Esophagus (tissue), 2 donors: ENCODE data around the gene HDAC10. TPM values are rescaled to one million over a fixed set of nuclear protein-coding genes. Genes with fewer than 3 reads are reported as not detected.

Source experiments
- H3K27ac ChIP-seq, 2 donors: one replicate each; pipeline ENCODE4 v1.5.1; 2013; ENCODE audit warnings: low read depth in 2 of 2, mild to moderate bottlenecking in 2 of 2, inconsistent platforms in 1 of 2, low read length in 1 of 2, moderate library complexity in 1 of 2
- H3K27me3 ChIP-seq, 2 donors: one replicate each; pipeline ENCODE4 v1.6.1; 2013; ENCODE audit warnings: low read length in 2 of 2, control low read depth in 1 of 2, mild to moderate bottlenecking in 1 of 2; ENCODE audit not compliant: insufficient read depth in 2 of 2, control insufficient read depth in 1 of 2
- H3K36me3 ChIP-seq, 2 donors: one replicate each; pipeline ENCODE4 v1.6.1; 2013; ENCODE audit warnings: low read length in 1 of 2; ENCODE audit not compliant: control insufficient read depth in 2 of 2, insufficient read depth in 2 of 2
- H3K4me1 ChIP-seq, 2 donors: one replicate each; pipeline ENCODE4 v1.6.1; 2013; ENCODE audit warnings: low read length in 1 of 2; ENCODE audit not compliant: control insufficient read depth in 2 of 2, insufficient read depth in 2 of 2
- H3K4me3 ChIP-seq, 2 donors: one replicate each; pipeline ENCODE4 v1.5.1; 2013; ENCODE audit warnings: low read length in 2 of 2, mild to moderate bottlenecking in 2 of 2, low read depth in 1 of 2, moderate library complexity in 1 of 2
- H3K9me3 ChIP-seq, 2 donors: one replicate each; pipeline ENCODE4 v1.6.1; 2013; ENCODE audit warnings: mild to moderate bottlenecking in 2 of 2, low read depth in 1 of 2, low read length in 1 of 2, moderate library complexity in 1 of 2; ENCODE audit not compliant: control insufficient read depth in 2 of 2, insufficient read depth in 1 of 2
- WGBS, 2 donors: extraction: QIAGEN DNeasy Blood & Tissue Kit; methylation state at CpG; one replicate each; pipeline ENCODE4 v1.1.7; 2013; 5-methylcytosine and 5-hydroxymethylcytosine counted together
- polyA plus RNA-seq, 2 donors: library from polyadenylated mRNA; stranded (reverse); fragments of 200-250 nt; gene quantifications; one replicate each; pipeline ENCODE4 v1.2.3, GENCODE V29; 2013
- donor health status: healthy with polysubstance abuse.
- donor health status: Bipolar disorder and iron deficiency.

HDAC10 gene
- polyA plus RNA-seq, 2 donors: 22.0 to 42.4 TPM

DNA sequence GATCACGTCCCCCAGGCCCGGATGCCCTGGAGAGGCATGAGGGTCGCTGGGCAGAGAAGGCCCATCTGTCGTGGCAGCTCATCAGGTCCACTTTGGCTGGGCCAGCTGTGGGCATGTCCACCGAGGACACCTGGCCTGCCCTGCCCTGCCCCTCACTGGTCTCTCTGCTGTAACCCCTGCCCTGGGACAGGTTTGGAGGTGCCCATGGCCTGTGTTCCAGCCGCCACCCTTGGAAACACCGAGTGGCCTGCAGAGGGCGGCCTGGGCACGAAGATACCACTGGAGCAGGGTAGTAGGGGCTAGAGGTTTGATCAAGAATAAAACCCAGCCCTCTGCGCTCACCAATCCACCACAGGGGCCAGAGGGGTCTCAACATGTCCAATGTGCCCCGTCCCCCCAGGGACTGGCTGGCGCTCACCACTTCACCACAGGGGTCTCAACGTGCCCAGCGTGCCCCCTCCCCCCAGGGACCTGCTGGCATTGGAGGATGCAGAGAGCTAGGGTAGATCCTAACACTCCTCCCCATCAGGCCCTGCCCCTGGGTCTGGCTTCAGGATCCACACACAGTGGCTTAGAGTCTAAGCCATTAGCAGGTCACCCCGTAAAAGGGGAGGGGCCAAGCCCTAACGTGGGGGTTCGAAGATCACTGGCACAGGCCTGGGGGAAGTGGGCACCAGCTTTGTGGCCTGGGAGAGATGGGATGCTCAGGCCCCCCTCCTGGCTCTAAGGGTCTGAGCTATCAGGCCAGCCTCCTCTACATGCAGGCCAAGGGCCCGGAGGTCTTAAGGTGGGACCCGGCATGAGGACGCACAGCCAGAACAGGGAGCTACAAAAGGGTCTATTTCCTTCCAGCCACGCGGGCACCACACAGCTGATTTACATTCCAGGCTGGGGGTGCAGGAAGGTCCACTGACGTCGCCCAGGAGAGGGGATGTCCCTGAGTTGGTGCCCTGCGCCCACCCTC lies 1.3 kb upstream of the HDAC10 start:
- peak overlapping the region; percentile 81 to 86 for H3K27ac ChIP-seq
- WGBS, 2 donors: 45 to 50% methylated on average over 25 of the region's 25 CpGs
- no peaks in the 10 kb centered on the region for H3K27me3 ChIP-seq
- H3K9me3 ChIP-seq: peaks cover 0 to 2% of the 10 kb centered on the region in 2 donors
- H3K4me3 ChIP-seq: no peak overlapping the region
- peaks cover 0 to 14% of the 10 kb centered on the region in 2 donors for H3K36me3 ChIP-seq
- H3K4me1 ChIP-seq: peaks cover 7 to 29% of the 10 kb centered on the region in 2 donors

DNA sequence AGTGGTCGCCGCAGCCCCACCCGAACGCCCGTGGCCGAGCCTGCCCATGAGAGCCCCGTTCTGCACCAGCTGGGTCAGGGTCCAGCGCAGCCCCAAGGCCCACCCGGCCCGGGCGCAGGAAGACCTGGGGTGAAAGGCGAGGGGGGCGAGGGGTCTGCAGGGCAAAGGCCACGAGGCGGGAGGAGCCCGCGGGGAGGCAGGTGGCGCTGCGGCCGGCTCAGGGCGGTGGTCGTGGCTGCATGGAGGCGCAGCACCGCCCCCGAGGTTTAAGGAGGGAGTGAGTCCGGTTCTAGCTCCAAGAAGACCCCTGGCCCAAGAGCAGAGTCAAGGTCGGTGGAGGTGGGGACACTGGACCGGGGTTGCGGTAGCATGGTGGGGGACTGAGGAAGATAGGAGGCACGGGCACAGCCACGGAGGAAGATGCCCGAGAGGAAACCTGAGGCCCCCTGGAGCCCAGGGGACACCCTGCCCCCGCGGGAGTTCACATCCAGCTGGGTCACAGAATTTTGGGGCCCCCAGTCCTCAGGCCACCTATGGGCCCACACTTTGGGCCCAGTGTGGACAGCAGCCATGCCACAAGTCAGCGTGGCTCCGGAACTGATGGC lies 514 bp upstream of the HDAC10 start:
- Histone ChIP-seq H3K27ac (peak overlapping the region; percentile 81 to 86), H3K36me3 (peaks cover 0 to 15% of the 10 kb centered on the region in 2 donors), H3K4me1 (peaks cover 7 to 29% of the 10 kb centered on the region in 2 donors), H3K9me3 (peaks cover 0 to 2% of the 10 kb centered on the region in 2 donors), H3K27me3 (no peaks in the 10 kb centered on the region), H3K4me3 (peak overlapping the region; percentile 55 to 75)
- 8 to 11% methylated on average over 31 to 36 of the region's 36 CpGs for WGBS, 2 donors

GRCh38 chr22:50250249-50250554 lies 863 bp downstream of the HDAC10 start:
- H3K36me3 ChIP-seq: peaks cover 0 to 24% of the 10 kb centered on the region in 2 donors
- WGBS, 2 donors: 67% methylated on average over 11 of the region's 11 CpGs
- peak overlapping the region; percentile 16 to 55 for H3K4me3 ChIP-seq
- H3K27ac ChIP-seq: no peak overlapping the region
- H3K4me1 ChIP-seq: peaks cover 15 to 38% of the 10 kb centered on the region in 2 donors
- peaks cover 0 to 2% of the 10 kb centered on the region in 2 donors for H3K9me3 ChIP-seq
- no peaks in the 10 kb centered on the region for H3K27me3 ChIP-seq

DNA sequence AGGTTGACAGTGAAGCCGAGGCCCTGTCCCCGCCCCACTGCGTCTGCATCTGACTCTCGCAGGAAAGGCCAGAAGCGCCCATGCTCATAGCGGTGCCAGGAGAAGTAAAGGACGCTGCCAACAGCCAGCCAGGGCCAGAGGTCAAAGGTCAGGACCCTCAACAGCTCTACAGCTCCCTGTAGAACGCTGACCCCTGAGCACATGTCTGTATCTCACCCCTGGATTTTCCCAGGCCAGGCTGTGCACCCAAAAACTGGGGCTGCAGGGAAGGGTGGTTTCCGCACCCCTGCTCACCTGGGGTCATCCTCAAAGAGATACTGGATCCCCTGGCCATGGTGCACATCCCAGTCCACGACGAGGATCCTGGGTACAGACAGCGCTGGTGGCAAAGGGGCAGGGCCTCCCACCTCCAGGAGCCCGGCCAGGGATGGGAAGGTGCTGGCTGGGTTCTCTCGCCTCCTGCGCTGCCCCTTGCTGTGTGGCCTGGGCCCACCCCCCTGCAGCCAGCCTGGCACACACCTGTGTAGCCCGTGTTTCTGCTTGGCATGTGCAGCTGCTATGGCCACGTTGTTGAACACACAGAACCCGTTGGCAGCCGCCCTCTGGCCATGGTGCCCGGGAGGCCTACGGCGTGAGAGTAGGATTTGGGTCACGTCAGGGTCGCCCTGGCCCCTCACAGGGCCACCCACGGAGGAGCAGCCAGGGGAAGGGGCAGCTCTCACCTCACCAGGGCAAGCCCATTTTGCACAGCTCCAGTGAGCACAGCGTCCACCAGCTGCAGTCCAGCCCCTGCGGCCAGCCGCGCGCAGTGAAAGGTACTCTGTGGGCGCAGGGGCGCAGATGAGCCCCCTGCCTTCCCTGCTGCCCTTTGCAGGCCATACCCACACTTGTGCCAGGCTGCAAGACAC lies 1.5 kb downstream of the HDAC10 start:
- no peaks in the 10 kb centered on the region for H3K27me3 ChIP-seq
- 83 to 84% methylated on average over 32 of the region's 32 CpGs for WGBS, 2 donors
- H3K9me3 ChIP-seq: peaks cover 0 to 2% of the 10 kb centered on the region in 2 donors
- H3K36me3 ChIP-seq: peaks cover 0 to 24% of the 10 kb centered on the region in 2 donors
- H3K4me3 ChIP-seq: peak overlapping the region in 1 of 2 donors; percentile 16
- no peak overlapping the region for H3K27ac ChIP-seq
- peaks cover 15 to 38% of the 10 kb centered on the region in 2 donors for H3K4me1 ChIP-seq

GRCh38 chr22:50248196-50249081 lies 2.6 kb downstream of the HDAC10 start:
- H3K27me3 ChIP-seq: no peaks in the 10 kb centered on the region
- H3K36me3 ChIP-seq: peaks cover 0 to 24% of the 10 kb centered on the region in 2 donors
- H3K4me1 ChIP-seq: peaks cover 15 to 39% of the 10 kb centered on the region in 2 donors
- 87% methylated on average over 29 of the region's 29 CpGs for WGBS, 2 donors
- no peak overlapping the region for H3K27ac ChIP-seq
- no peak overlapping the region for H3K4me3 ChIP-seq
- H3K9me3 ChIP-seq: peaks cover 0 to 2% of the 10 kb centered on the region in 2 donors

- no peaks in the 10 kb centered on the region for H3K27me3 ChIP-seq
- H3K4me3 ChIP-seq: no peak overlapping the region
- H3K36me3 ChIP-seq: peaks cover 0 to 24% of the 10 kb centered on the region in 2 donors
- peak overlapping the region in 1 of 2 donors; percentile 27 for H3K27ac ChIP-seq
- peaks cover 15 to 40% of the 10 kb centered on the region in 2 donors for H3K4me1 ChIP-seq
- 40 to 46% methylated on average over 14 to 16 of the region's 16 CpGs for WGBS, 2 donors
- H3K9me3 ChIP-seq: peaks cover 0 to 2% of the 10 kb centered on the region in 2 donors
These were observed 3.3 kb downstream of the HDAC10 start for GRCh38 chr22:50247748-50248147.

DNA sequence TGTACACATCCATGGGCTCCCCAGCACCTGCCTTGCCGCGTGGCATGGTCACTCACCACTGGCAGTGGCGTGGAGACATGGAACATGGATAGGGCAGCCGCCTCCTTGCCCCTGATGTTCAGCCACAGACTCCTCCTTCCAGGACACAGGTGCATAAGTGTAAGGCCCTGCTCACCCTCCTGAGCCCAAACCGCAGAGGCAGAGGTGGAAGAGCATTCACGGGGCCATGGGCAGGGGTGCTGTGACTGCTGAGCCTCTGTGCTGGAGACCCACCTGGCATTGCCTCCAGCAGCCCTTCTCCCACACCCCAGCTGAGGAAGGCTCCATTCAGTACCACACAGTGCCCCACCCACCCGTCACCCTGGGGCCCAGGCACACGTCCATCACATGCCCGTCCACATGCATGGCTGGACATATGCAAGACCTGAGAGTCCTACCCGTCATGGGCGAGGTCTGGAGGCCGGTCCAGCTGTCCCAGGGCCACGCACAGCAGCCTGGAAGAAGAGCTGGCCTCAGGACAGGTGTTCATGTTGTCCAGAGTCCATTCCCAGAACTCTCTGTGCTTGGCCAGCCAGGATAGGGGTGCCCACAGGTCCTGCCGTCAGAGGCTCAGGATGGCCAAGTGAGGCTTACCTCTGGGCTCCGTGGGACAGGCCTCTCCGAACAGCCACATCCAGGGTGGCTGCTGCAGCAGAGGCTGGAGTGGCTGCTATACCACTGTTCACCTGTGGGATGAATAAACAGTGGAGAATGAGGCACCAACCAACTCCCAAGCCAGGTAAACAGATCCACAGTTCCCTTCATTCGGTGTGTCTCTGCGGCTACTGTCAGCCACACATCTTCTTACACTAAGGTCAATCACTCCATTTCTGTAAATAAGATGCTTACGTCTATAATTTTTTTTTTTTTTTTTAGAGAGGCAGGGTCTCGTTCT lies 4.6 kb downstream of the HDAC10 start:
- peak overlapping the region; percentile 96 for H3K27ac ChIP-seq

More for the DNA sequence above, 4.6 kb downstream of the HDAC10 start:
- WGBS, 2 donors: 84 to 86% methylated on average over 20 of the region's 20 CpGs
- H3K9me3 ChIP-seq: peaks cover 0 to under 1% of the 10 kb centered on the region in 2 donors
- no peak overlapping the region for H3K4me3 ChIP-seq
- H3K4me1 ChIP-seq: peaks cover 18 to 35% of the 10 kb centered on the region in 2 donors
- H3K36me3 ChIP-seq: peaks cover 0 to 24% of the 10 kb centered on the region in 2 donors
- no peaks in the 10 kb centered on the region for H3K27me3 ChIP-seq
